GM12878 (cell line): ENCODE results near the gene KTI12. TPM values are rescaled to one million over a fixed set of nuclear protein-coding genes. Genes with fewer than 3 reads are reported as not detected.

Source experiments
- ATF3 ChIP-seq: IDR thresholded peaks from 2 replicates; pipeline ENCODE4 v1.6.1; 2011; ENCODE audit warnings: low read depth, mild to moderate bottlenecking, low read length, moderate library complexity, borderline replicate concordance; ENCODE audit errors: extremely low read depth
- BCL3 ChIP-seq: IDR thresholded peaks from 2 replicates; pipeline ENCODE4 v1.6.1; 2011; ENCODE audit warnings: borderline replicate concordance, low read depth, mild to moderate bottlenecking, moderate library complexity, low read length; ENCODE audit not compliant: insufficient read depth, poor library complexity, severe bottlenecking
- DPF2 ChIP-seq: fragments of 450-650 bp; IDR thresholded peaks from 2 replicates; pipeline ENCODE4 v1.6.1; 2017; ENCODE audit warnings: mild to moderate bottlenecking
- E2F4 ChIP-seq: IDR thresholded peaks from 2 replicates; pipeline ENCODE4 v1.6.1; 2012; ENCODE audit warnings: low read depth, low read length, improper control_type of control experiment
- E2F8 ChIP-seq: fragments of 450-650 bp; IDR thresholded peaks from 2 replicates; pipeline ENCODE4 v1.6.1; 2018; ENCODE audit warnings: mild to moderate bottlenecking, low read depth, moderate library complexity; ENCODE audit not compliant: partially characterized antibody
- ESRRA ChIP-seq: IDR thresholded peaks from 2 replicates; pipeline ENCODE4 v1.6.1; 2012; ENCODE audit warnings: mild to moderate bottlenecking, low read length, improper control_type of control experiment
- HDGF ChIP-seq: fragments of 450-650 bp; IDR thresholded peaks from 2 replicates; pipeline ENCODE4 v1.6.1; 2016; ENCODE audit warnings: antibody characterized with exemption
- IKZF1 ChIP-seq: fragments of 450-650 bp; conservative IDR thresholded peaks from 2 replicates; pipeline ENCODE4 v1.6.1; 2017; ENCODE audit warnings: antibody characterized with exemption, mild to moderate bottlenecking
- IRF4 ChIP-seq: IDR thresholded peaks from 2 replicates; pipeline ENCODE4 v1.6.1; 2011; ENCODE audit warnings: low read depth, low read length
- NRF1 ChIP-seq: conservative IDR thresholded peaks from 2 replicates; pipeline ENCODE4 v1.6.1; 2011; ENCODE audit warnings: mild to moderate bottlenecking, low read depth, low read length, improper control_type of control experiment
- RBBP5 ChIP-seq: fragments of 200-600 bp; sonication (generic); conservative IDR thresholded peaks from 2 replicates; pipeline ENCODE4 v1.6.1; 2016
- REST ChIP-seq: IDR thresholded peaks from 2 replicates; pipeline ENCODE4 v1.6.1; 2012; ENCODE audit warnings: mild to moderate bottlenecking, low read depth, low read length
- RUNX3 ChIP-seq: IDR thresholded peaks from 2 replicates; pipeline ENCODE4 v1.6.1; 2012; ENCODE audit warnings: low read length, inconsistent platforms
- ZBTB11 ChIP-seq: fragments of 450-650 bp; formaldehyde crosslinking; IDR thresholded peaks from 2 replicates; pipeline ENCODE4 v1.5.0; 2022; ENCODE audit warnings: mild to moderate bottlenecking, missing genetic modification characterization
- polyA plus RNA-seq, 11 experiments: library from polyadenylated mRNA; depleted of rRNA in 4 of 11; unstranded in 6 of 11; stranded (reverse) in 5 of 11; fragments of >200 nt; fragmentation: Nextera tagmentation in 4 of 11; fragmentation: Illumina TruSeq in 1 of 11; extraction: Ambion mirVana in 4 of 11; extraction: Trizol in 1 of 11; gene quantifications; 1 replicate in 1 of 11; 2 replicates in 10 of 11; pipeline versions ENCODE4 v1.2.1 to v1.2.3, GENCODE V29; 2011 to 2016; ENCODE audit warnings: inconsistent platforms in 2 of 11, missing spikeins in 2 of 11, low read depth in 1 of 11
- total RNA-seq, 4 experiments: library from RNA; depleted of rRNA in 3 of 4; stranded (reverse); fragments of >200 nt in 3 of 4; fragmentation: Illumina TruSeq in 1 of 4; extraction: Trizol in 1 of 4; gene quantifications; 2 replicates each; pipeline versions ENCODE4 v1.2.1 to v1.2.3, GENCODE V29; 2013 to 2021

KTI12 gene
- total and polyA plus RNA-seq, 10 of the 15 experiments (the other 5 are each of a cell fraction or from before 2014, with no cell fraction given) = 2.7 to 32.4 (median 17.6) TPM

- TF ChIP-seq E2F8 = peak; percentile 73
- peak; percentile 74 for TF ChIP-seq IKZF1
- peak; percentile 52; the same call in 1 of the 2 replicates for TF ChIP-seq HDGF
- TF ChIP-seq ATF3 = no peak
- 0 out of 2 replicates have a peak, but pooled peaks have one; percentile 2 for TF ChIP-seq REST
- 0 out of 2 replicates have a peak, but pooled peaks have one; percentile 15 for TF ChIP-seq IRF4
- TF ChIP-seq DPF2 = peak; percentile 25; the same call in 1 of the 2 replicates
- TF ChIP-seq RBBP5 = no peak
- TF ChIP-seq BCL3 = no peak
- no peak for TF ChIP-seq ESRRA
- TF ChIP-seq ZBTB11 (CRISPR knock-in tag) = no peak
- no peak for TF ChIP-seq NRF1
- TF ChIP-seq E2F4 = no peak
- TF ChIP-seq RUNX3 = peak; percentile 73
These were observed at the start of gene KTI12 (continued) for GRCh38 chr1:52033190-52034049.
